GM21619 (cell line): Measurements from ENCODE around the gene PRDM15.

ENCODE experiments used
- ATAC-seq: cut with Tn5 transposase; IDR thresholded peaks from one replicate; pipeline ENCODE4 v1.9.1; 2021; ENCODE audit not compliant: unreplicated experiment

The PRDM15 gene

GRCh38 chr21:41784456-41785102 lies 94.6 kb downstream of the PRDM15 start:
- ATAC-seq = no peak

GRCh38 chr21:41783476-41784180 lies 95.5 kb downstream of the PRDM15 start:
- no peak for ATAC-seq

GRCh38 chr21:41781050-41781410 lies 98.1 kb downstream of the PRDM15 start:
- ATAC-seq = no peak

- no peak for ATAC-seq
Measured at GRCh38 chr21:41780337-41781049, 98.7 kb downstream of the PRDM15 start.

- no peak for ATAC-seq
Measured at GRCh38 chr21:41779659-41780058, 99.5 kb downstream of the PRDM15 start.

- no peak for ATAC-seq
Measured at GRCh38 chr21:41778930-41779600, 100.1 kb downstream of the PRDM15 start.

- ATAC-seq = no peak
Measured at GRCh38 chr21:41777951-41778815, 101.0 kb downstream of the PRDM15 start.

GRCh38 chr21:41776778-41777177 lies 102.4 kb downstream of the PRDM15 start:
- ATAC-seq = no peak

GRCh38 chr21:41775149-41775472 lies 104.0 kb downstream of the PRDM15 start:
- no peak for ATAC-seq

- no peak for ATAC-seq
Measured at GRCh38 chr21:41774467-41775148, 104.5 kb downstream of the PRDM15 start.

GRCh38 chr21:41772351-41773080 lies 106.6 kb downstream of the PRDM15 start:
- no peak for ATAC-seq

GRCh38 chr21:41771625-41771945 lies 107.6 kb downstream of the PRDM15 start:
- no peak for ATAC-seq

- no peak for ATAC-seq
Measured at GRCh38 chr21:41770901-41771624, 108.1 kb downstream of the PRDM15 start.

GRCh38 chr21:41769933-41770332 lies 109.2 kb downstream of the PRDM15 start:
- ATAC-seq = no peak

- no peak for ATAC-seq
Measured at GRCh38 chr21:41769521-41769920, 109.6 kb downstream of the PRDM15 start.

- ATAC-seq = no peak
Measured at GRCh38 chr21:41769111-41769510, 110.0 kb downstream of the PRDM15 start.

- no peak for ATAC-seq
Measured at GRCh38 chr21:41768437-41769042, 110.6 kb downstream of the PRDM15 start.

- ATAC-seq = no peak
Measured at GRCh38 chr21:41767606-41768436, 111.3 kb downstream of the PRDM15 start.
